ENCODE data around the gene IGSF9.
A peak's percentile ranks its signal among the peaks of the same experiment; 100 is the strongest.

Gene IGSF9

DNA sequence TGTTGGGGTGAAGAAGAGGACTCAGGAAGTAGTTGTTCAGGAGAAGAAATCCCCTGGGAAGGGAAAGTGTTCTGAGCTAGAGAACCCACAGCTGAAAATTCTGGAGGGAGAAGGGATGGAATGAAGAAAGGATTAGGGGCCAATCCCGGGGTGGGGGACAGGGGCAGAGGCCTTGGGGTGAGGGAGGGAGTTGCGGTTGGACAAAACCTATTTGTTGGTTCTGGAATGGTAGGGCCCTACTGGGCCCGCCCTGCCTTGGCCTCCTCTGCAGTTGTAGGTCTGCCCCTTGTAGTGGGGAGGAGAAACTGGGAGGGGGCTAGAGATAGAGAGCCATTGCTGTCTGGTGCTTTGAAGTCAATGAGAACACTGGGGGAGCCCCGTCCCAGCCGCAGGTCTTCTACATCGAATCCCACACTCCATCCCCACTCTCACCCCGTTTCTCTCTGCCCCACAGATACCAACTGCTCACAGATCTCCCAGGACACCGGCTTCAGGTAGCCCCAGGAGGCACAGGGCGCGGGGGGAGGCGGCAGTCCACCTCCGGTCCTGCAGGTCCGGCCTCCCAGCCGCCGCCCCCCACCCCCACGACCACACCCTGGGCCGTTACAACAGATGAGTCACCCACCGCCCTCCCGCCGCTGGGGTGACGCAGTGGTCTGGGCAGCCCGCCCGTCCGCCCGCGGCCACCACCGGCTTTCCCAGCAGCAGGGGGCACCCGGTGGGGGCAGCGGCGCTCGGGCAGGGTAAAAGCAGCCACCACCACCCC lies 21.2 kb downstream of the IGSF9 start:
- H3K36me3 Mint-ChIP-seq (ENCODE audit: low read depth), result peaks cover 16% of the 10 kb centered on the region
- no peaks in the 10 kb centered on the region for H3K9me3 Mint-ChIP-seq
- H3K4me1 Mint-ChIP-seq, result peaks cover 57% of the 10 kb centered on the region
- TF ChIP-seq, protein P1, sequence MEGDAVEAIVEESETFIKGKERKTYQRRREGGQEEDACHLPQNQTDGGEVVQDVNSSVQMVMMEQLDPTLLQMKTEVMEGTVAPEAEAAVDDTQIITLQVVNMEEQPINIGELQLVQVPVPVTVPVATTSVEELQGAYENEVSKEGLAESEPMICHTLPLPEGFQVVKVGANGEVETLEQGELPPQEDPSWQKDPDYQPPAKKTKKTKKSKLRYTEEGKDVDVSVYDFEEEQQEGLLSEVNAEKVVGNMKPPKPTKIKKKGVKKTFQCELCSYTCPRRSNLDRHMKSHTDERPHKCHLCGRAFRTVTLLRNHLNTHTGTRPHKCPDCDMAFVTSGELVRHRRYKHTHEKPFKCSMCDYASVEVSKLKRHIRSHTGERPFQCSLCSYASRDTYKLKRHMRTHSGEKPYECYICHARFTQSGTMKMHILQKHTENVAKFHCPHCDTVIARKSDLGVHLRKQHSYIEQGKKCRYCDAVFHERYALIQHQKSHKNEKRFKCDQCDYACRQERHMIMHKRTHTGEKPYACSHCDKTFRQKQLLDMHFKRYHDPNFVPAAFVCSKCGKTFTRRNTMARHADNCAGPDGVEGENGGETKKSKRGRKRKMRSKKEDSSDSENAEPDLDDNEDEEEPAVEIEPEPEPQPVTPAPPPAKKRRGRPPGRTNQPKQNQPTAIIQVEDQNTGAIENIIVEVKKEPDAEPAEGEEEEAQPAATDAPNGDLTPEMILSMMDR (IDR thresholded peaks at IDR 0.05; ENCODE audit: unreplicated experiment in 3 of 3), result no peak
- peak overlapping the region; percentile 82 to 92 (median 88) for H3K27ac Mint-ChIP-seq
- peak overlapping the region; percentile 97 for H3K4me3 Mint-ChIP-seq
- no peaks in the 10 kb centered on the region for H3K27me3 Mint-ChIP-seq (ENCODE audit: low read depth)

DNA sequence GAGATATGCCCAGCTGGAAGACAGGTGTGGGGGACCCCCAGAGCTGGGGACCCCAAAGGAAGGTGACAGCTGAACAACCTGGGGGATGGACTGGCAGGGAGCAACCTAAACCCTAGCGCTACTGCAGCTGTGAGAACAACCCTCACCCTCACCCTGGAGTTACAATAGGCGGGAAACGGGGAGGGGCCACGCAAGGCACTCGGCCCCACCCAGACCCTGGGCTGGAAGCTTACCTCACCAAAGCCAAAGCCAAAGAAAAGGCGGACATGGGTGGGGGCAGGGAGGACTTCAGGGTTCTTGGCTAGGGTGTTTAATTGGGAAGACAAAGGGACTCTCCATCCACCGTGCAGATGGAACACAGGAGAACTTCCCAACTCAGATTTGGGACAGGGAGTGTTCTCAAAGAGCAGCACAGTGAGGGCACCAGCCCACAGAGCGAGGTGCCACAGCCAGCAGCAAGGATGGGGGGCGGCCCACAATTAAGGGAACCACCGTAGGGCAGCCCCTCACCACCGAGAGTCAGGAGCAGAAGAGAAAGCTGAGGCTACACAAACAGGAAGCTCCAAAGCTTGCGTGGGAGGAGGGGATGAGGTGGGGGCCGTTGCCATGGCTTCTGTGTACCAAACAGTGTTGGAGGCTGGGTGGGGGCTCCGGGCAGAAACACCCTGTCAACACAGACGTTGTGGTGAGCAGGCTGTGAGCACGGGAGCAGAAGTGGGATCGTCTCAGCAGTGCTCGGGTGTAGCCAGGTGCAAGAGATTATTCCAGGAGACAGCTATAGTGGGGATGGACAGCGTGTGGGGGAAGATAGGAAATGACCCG lies 22.0 kb downstream of the IGSF9 start:
- H3K9me3 Mint-ChIP-seq, result no peaks in the 10 kb centered on the region
- H3K27ac Mint-ChIP-seq, result peak overlapping the region; percentile 82 to 92 (median 88)
- TF ChIP-seq, protein P1 (IDR thresholded peaks at IDR 0.05; ENCODE audit: unreplicated experiment in 3 of 3), result no peak
- H3K36me3 Mint-ChIP-seq (ENCODE audit: low read depth), result peaks cover 13% of the 10 kb centered on the region
- H3K27me3 Mint-ChIP-seq (ENCODE audit: low read depth), result no peaks in the 10 kb centered on the region
- peaks cover 62% of the 10 kb centered on the region for H3K4me1 Mint-ChIP-seq
- peak overlapping the region; percentile 86 to 91 (median 87) for H3K4me3 Mint-ChIP-seq

DNA sequence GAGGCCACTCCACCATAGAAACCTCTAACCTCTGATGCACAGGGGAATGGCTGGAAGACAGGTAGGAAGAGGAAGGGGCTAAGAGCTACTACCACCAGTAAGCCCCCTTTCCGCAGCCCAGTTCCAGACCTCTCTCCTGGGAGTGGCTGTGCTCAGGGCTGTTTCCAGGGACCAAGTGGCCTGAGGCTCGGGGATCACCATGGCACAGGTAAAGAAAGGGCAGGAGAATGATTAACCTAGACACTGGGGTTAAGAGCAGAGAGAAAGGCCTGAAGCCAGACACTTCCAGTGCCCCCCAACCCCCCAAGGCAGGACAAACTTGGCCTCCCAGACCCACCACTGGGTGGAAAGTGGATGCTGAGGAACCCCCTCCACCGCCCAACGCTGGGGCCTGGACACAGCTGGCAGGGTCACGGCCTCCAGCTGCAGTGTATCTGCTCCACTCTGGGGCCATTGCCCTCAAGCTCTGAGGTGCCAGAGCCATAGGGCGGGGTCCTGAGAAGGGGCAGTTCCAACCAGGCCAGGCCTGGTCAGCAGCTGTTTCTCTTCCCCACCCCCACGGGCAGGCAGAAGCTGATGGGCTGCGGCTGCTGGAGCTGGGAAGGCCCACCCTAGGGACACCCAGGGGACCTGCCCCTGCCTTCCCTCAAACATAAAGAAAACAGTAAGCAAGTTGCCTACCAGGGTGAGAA lies 22.8 kb downstream of the IGSF9 start:
- H3K9me3 Mint-ChIP-seq, result no peaks in the 10 kb centered on the region
- peak overlapping the region; percentile 82 to 92 (median 88) for H3K27ac Mint-ChIP-seq
- H3K36me3 Mint-ChIP-seq (ENCODE audit: low read depth), result peaks cover 16% of the 10 kb centered on the region
- H3K4me1 Mint-ChIP-seq, result peaks cover 69% of the 10 kb centered on the region
- H3K4me3 Mint-ChIP-seq, result peak overlapping the region; percentile 86 to 91 (median 87)
- no peaks in the 10 kb centered on the region for H3K27me3 Mint-ChIP-seq (ENCODE audit: low read depth)
- TF ChIP-seq, protein P1 (IDR thresholded peaks at IDR 0.05; ENCODE audit: unreplicated experiment in 3 of 3), result no peak

DNA sequence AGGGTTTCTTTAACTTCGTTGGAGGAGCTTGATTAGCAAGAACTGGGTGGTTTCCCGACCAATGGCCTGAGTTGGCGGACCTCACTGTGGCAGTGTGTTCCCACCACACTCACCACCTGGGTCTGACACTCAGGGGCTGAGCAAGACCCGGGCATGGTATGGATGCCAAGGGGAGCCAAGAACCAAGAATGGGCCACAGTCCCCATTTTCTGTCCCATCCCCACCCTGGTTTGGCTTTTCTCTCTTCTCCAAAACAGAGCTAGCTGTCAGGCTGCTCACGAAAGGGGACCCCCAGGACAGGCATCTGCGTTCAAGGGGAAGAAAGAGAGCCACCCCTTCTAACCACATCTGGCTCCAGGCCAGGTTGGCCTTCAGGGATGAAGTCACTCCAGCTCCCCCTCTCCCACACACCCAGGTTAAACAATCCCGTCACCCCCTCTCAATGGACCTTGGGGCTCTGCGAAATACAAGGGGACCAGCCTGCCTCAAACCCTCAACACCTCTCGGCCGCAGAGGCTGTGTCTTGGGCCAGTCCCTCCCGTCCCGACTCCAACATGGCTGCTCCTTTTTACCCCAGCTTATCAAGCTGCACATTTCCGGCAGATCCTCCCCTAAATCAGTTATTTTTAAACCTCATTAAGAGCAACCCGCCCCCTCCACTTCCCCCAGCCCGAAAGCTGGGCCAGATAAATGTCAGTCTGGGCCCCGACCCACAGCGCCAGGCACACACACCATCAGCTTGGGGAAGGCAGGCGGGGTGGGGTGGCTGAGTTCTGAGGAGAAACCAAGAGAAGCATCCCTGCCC lies 23.5 kb downstream of the IGSF9 start:
- Mint-ChIP-seq H3K27me3 (ENCODE audit: low read depth) (no peaks in the 10 kb centered on the region), H3K36me3 (ENCODE audit: low read depth) (peaks cover 10% of the 10 kb centered on the region), H3K4me1 (peaks cover 71% of the 10 kb centered on the region), H3K4me3 (peak overlapping the region; percentile 73 to 79 (median 75)), H3K9me3 (no peaks in the 10 kb centered on the region), H3K27ac (peak overlapping the region; percentile 72 to 92 (median 82))
- TF ChIP-seq, protein P1 (IDR thresholded peaks at IDR 0.05; ENCODE audit: unreplicated experiment in 3 of 3), result no peak

DNA sequence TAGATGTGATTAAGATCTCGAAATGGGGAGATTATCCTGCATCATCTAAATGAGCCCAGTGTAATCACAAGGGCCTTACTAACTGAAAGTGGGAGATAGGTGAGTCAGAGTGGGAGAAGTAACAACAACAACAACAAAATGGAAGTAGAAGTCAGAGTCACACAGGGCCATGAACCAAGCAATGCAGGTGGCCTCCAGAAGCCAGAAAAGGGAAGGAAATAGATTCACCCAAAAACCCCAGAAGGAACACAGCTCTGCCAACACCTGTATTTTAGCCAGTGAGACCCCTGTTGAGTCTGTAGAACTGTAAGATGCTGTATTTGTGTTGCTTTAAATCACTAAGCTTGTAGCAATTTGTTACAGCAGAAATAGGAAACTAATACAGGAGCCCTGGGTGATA lies 24.2 kb downstream of the IGSF9 start:
- TF ChIP-seq, protein P1 (IDR thresholded peaks at IDR 0.05; ENCODE audit: unreplicated experiment in 3 of 3), result no peak
- Mint-ChIP-seq H3K27ac (peak overlapping the region in 2 of 3 experiments; percentile 9 to 72), H3K4me1 (peaks cover 68% of the 10 kb centered on the region), H3K9me3 (no peaks in the 10 kb centered on the region), H3K4me3 (peak overlapping the region; percentile 20 to 74 (median 47)), H3K36me3 (ENCODE audit: low read depth) (peaks cover 8% of the 10 kb centered on the region), H3K27me3 (ENCODE audit: low read depth) (no peaks in the 10 kb centered on the region)

All from nephron (organoid).